GM20000 (cell line): ENCODE data around the gene STOM.

Source experiments
- DNase-seq: peaks from one replicate; pipeline ENCODE4 v3.0.0; 2012; ENCODE audit warnings: low spot score
- TF ChIP-seq, protein P1 (sequence below): IDR thresholded peaks from 2 replicates; pipeline ENCODE4 v1.5.1; 2012; ENCODE audit warnings: mild to moderate bottlenecking, control low read depth; ENCODE audit errors: extremely low read depth, missing control alignments

STOM gene

DNA sequence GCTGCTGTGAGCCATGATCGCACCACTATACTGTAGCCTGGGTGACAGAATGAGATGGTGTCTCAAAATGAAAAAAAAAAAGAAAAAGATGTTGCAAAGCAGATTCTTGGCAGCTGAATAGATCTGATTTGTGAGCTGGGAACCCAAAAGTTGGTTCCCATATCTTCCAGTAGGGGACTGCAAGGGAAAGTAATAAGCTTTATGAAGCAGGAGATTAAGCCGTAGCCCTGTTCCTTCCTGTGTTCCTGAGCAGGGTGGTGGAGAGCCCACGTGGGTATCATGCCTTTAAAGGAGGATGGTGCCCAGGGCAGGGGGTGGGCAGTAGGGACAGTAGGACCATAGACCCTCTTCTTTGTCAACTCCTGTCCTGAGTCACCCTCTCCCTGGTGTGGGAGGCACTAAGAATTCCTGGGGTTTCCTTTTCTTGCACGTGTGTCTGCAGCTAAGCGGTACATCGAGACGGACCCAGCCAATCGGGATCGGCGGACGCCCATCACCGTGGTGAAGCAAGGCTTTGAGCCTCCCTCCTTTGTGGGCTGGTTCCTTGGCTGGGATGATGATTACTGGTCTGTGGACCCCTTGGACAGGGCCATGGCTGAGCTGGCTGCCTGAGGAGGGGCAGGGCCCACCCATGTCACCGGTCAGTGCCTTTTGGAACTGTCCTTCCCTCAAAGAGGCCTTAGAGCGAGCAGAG, 37.9 kb downstream of the STOM start:
- TF ChIP-seq, protein P1, sequence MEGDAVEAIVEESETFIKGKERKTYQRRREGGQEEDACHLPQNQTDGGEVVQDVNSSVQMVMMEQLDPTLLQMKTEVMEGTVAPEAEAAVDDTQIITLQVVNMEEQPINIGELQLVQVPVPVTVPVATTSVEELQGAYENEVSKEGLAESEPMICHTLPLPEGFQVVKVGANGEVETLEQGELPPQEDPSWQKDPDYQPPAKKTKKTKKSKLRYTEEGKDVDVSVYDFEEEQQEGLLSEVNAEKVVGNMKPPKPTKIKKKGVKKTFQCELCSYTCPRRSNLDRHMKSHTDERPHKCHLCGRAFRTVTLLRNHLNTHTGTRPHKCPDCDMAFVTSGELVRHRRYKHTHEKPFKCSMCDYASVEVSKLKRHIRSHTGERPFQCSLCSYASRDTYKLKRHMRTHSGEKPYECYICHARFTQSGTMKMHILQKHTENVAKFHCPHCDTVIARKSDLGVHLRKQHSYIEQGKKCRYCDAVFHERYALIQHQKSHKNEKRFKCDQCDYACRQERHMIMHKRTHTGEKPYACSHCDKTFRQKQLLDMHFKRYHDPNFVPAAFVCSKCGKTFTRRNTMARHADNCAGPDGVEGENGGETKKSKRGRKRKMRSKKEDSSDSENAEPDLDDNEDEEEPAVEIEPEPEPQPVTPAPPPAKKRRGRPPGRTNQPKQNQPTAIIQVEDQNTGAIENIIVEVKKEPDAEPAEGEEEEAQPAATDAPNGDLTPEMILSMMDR = no peak

DNA sequence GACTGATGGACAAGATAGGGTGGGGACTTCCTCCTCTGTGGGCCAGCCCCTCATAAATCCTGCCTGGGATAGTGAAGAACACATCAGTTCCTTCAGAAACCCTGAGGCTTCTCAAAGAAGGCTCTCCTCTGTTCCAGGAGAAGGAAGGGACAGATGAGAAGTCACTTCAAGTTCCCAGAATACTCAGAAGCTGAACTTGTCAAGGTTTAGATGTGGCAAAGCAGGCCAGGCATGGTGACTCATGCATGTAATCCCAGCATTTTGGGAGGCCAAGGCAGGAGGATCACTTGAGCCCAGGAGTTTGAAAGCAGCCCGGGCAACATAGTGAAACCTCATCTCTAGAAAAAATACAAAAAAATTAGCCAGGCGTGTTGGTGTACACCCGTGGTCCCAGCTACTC, 38.5 kb downstream of the STOM start:
- no peak for DNase-seq
- TF ChIP-seq, protein P1 = no peak

More for the DNA sequence above, 37.9 kb downstream of the STOM start:
- no peak for DNase-seq

DNA sequence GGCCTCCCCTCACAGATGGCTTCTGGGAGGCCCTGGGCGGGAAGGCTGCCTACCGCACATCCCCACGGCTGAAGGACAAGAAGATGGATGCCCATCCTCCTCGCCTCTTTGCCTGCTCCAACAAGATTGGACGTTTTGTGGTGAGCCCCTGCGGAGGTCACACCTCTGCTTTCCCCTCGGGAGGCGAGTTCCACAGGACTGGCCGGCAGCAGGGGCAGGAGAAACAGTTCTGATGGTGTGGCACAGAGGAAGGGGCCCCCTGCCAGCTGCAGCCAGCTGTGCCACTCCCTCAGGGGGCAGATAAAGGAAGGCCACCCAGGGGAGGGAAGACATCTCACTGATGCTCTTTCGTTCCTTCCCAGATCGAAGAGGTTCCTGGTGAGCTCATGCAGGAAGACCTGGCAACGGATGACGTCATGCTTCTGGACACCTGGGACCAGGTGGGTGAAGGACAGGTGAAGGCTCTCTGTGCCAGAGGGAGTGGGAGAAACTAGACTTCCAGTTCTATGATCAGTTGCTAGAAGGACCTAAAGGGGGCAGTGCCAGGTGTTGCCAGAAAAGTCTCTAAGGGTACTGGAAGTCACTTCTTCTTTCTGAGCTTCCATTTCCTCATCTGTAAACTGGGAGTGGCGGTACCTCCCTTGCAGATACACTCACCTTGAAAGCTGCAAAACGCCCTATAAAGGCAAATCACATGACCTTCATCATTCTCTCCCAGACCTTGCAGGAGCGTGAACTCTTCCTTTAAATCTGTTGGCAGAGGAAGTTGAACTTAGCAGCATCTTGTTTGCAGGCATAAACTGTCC, 41.0 kb downstream of the STOM start:
- no peak for DNase-seq

DNA sequence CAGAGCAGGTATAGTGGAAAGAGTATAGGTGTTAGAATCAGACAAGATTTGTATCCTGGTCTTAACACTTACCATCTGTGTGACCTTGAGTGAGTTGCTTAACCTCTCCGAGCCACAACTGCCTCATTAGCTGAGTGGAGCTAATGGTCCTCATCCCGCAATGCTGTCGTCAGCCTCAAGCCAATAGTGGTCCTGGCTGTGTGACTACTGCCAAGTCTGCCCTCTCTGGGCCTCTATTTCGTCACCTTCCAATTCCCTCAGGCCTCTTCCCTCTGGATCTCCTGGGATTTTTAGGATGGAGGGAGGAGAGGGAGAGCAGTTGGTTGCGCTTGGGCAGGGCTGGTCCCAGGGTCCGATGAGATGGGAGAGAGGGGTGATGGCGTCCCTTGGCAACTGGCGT, 41.6 kb downstream of the STOM start:
- no peak for DNase-seq
- TF ChIP-seq, protein P1 = no peak

More for the DNA sequence above, 41.0 kb downstream of the STOM start:
- TF ChIP-seq, protein P1 = no peak

DNA sequence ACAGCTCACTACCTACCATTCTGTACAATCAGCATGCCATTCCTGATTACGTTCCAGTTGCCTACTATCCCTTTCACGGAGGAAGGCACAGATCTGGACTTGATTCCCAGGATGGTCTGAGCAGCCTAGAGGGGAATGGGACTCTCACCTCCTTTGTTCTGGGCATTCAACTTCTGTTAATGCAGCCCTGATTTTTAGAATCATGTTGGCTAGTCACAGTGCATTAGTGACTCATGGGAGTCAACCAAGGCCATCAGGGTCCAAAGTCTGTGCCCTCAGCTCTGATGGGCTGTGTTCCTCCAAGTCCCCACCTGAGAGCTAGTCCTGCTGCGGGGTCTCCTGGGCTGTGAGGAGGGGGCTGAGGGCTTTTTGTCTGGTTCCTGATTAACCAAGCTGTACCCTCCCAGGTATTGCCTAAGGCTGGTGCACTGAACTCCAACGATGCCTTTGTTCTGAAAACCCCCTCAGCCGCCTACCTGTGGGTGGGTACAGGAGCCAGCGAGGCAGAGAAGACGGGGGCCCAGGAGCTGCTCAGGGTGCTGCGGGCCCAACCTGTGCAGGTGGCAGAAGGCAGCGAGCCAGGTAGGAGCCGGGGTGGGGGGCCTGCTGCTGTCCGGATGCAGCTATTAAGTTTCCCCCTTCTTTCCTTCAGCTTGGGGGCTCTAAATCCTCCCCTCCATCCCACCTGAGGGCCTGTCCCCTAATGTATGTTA, 43.0 kb downstream of the STOM start:
- no peak for DNase-seq
- TF ChIP-seq, protein P1 = no peak

DNA sequence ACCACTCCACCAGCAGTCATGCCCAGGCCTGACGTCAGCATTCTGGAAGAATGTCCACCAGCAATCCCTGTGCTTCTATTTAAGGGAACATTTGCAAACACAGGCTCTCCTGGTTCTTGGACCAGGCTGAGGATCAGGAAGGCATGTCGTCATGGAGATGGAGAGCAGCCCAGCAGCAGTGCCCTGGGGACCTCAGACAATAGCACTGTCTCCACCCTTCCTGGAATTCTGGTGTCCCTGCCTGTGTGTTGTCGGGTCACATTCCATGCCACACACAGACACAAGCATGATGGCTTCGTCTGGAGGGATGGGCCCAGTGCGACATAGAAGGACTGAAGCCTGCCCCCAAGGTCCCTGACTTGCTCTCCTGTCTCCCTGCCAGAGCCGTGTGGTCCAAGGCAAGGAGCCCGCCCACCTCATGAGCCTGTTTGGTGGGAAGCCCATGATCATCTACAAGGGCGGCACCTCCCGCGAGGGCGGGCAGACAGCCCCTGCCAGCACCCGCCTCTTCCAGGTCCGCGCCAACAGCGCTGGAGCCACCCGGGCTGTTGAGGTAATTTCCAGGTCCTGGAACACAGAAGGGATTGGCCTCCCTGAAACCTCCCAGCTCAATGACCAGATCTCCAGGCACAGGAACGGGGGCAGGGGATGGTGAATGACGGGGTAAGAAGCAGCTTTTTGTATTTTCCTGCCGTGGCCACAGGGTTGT, 43.8 kb downstream of the STOM start:
- no peak for DNase-seq
- TF ChIP-seq, protein P1 = no peak
